ENCODE results near the gene ZNF718.
A peak's percentile ranks its signal among the peaks of the same experiment; 100 is the strongest.
"Not testable (repeated sequence)": the region's sequence is repeated elsewhere in the genome, so short reads cannot be mapped to it uniquely, and the experiment has no call there.

Gene ZNF718

GRCh38 chr4:182225-182624 is 57.9 kb downstream of the ZNF718 start:
- not testable (repeated sequence) for H3K9ac ChIP-seq (ENCODE audit: low read depth, low read length); H3K4me1 ChIP-seq (ENCODE audit: insufficient read depth, low read length); H3K36me3 ChIP-seq (ENCODE audit: insufficient read depth, low read length)
- peaks cover 11% of the 10 kb centered on the region; the same call in 1 of the 2 replicates for H3K9me3 ChIP-seq (ENCODE audit: control insufficient read depth, insufficient read depth, low read length)

- Histone ChIP-seq H3K4me1 (ENCODE audit: insufficient read depth, low read length) (no peaks in the 10 kb centered on the region), H3K36me3 (ENCODE audit: insufficient read depth, low read length) (no peaks in the 10 kb centered on the region), H3K9ac (ENCODE audit: low read depth, low read length) (no peak overlapping the region), H3K9me3 (ENCODE audit: control insufficient read depth, insufficient read depth, low read length) (peaks cover 2% of the 10 kb centered on the region; the same call in 1 of the 2 replicates)
These were observed 63.8 kb downstream of the ZNF718 start for GRCh38 chr4:188091-188490.

- H3K4me1 ChIP-seq (ENCODE audit: insufficient read depth, low read length); H3K9ac ChIP-seq (ENCODE audit: low read depth, low read length); H3K9me3 ChIP-seq (ENCODE audit: control insufficient read depth, insufficient read depth, low read length); H3K36me3 ChIP-seq (ENCODE audit: insufficient read depth, low read length): not testable (repeated sequence)
These were observed 70.9 kb downstream of the ZNF718 start for GRCh38 chr4:195159-195558.

GRCh38 chr4:200936-201335 is 76.6 kb downstream of the ZNF718 start:
- peaks cover 13% of the 10 kb centered on the region; the same call in 1 of the 2 replicates for H3K9me3 ChIP-seq (ENCODE audit: control insufficient read depth, insufficient read depth, low read length)

GRCh38 chr4:202822-203221 is 78.5 kb downstream of the ZNF718 start:
- H3K4me1 ChIP-seq (ENCODE audit: insufficient read depth, low read length); H3K9ac ChIP-seq (ENCODE audit: low read depth, low read length): not testable (repeated sequence)
- Histone ChIP-seq H3K9me3 (ENCODE audit: control insufficient read depth, insufficient read depth, low read length) (peaks cover 19% of the 10 kb centered on the region; the same call in 1 of the 2 replicates), H3K36me3 (ENCODE audit: insufficient read depth, low read length) (peaks cover 10% of the 10 kb centered on the region; the same call in 1 of the 2 replicates)

More at GRCh38 chr4:200936-201335, 76.6 kb downstream of the ZNF718 start:
- no peak overlapping the region for H3K9ac ChIP-seq (ENCODE audit: low read depth, low read length)
- no peaks in the 10 kb centered on the region for H3K4me1 ChIP-seq (ENCODE audit: insufficient read depth, low read length)
- peaks cover 4% of the 10 kb centered on the region; the same call in 1 of the 2 replicates for H3K36me3 ChIP-seq (ENCODE audit: insufficient read depth, low read length)

- Histone ChIP-seq H3K9me3 (ENCODE audit: control insufficient read depth, insufficient read depth, low read length) (peaks cover 19% of the 10 kb centered on the region; the same call in 1 of the 2 replicates), H3K36me3 (ENCODE audit: insufficient read depth, low read length) (peaks cover 10% of the 10 kb centered on the region; the same call in 1 of the 2 replicates), H3K4me1 (ENCODE audit: insufficient read depth, low read length) (no peaks in the 10 kb centered on the region), H3K9ac (ENCODE audit: low read depth, low read length) (no peak overlapping the region)
These were observed 80.9 kb downstream of the ZNF718 start for GRCh38 chr4:205097-205756.

GRCh38 chr4:206054-206453 is 81.8 kb downstream of the ZNF718 start:
- H3K9me3 ChIP-seq (ENCODE audit: control insufficient read depth, insufficient read depth, low read length): peaks cover 19% of the 10 kb centered on the region; the same call in 1 of the 2 replicates
- H3K4me1 ChIP-seq (ENCODE audit: insufficient read depth, low read length): no peaks in the 10 kb centered on the region
- H3K9ac ChIP-seq (ENCODE audit: low read depth, low read length): no peak overlapping the region
- H3K36me3 ChIP-seq (ENCODE audit: insufficient read depth, low read length): peaks cover 10% of the 10 kb centered on the region; the same call in 1 of the 2 replicates

GRCh38 chr4:208416-209096 is 84.3 kb downstream of the ZNF718 start:
- H3K36me3 ChIP-seq (ENCODE audit: insufficient read depth, low read length): peaks cover 10% of the 10 kb centered on the region; the same call in 1 of the 2 replicates
- H3K9me3 ChIP-seq (ENCODE audit: control insufficient read depth, insufficient read depth, low read length): peaks cover 13% of the 10 kb centered on the region; the same call in 1 of the 2 replicates
- H3K9ac ChIP-seq (ENCODE audit: low read depth, low read length); H3K4me1 ChIP-seq (ENCODE audit: insufficient read depth, low read length): not testable (repeated sequence)

GRCh38 chr4:211033-211511 is 86.8 kb downstream of the ZNF718 start:
- Histone ChIP-seq H3K36me3 (ENCODE audit: insufficient read depth, low read length) (peaks cover 5% of the 10 kb centered on the region), H3K4me1 (ENCODE audit: insufficient read depth, low read length) (no peaks in the 10 kb centered on the region), H3K9me3 (ENCODE audit: control insufficient read depth, insufficient read depth, low read length) (peaks cover 6% of the 10 kb centered on the region; the same call in 1 of the 2 replicates), H3K9ac (ENCODE audit: low read depth, low read length) (no peak overlapping the region)

- Histone ChIP-seq H3K36me3 (ENCODE audit: insufficient read depth, low read length) (no peaks in the 10 kb centered on the region; the same call in 1 of the 2 replicates), H3K9ac (ENCODE audit: low read depth, low read length) (peak overlapping the region; percentile 65), H3K4me1 (ENCODE audit: insufficient read depth, low read length) (no peaks in the 10 kb centered on the region), H3K9me3 (ENCODE audit: control insufficient read depth, insufficient read depth, low read length) (no peaks in the 10 kb centered on the region)
These were observed 88.3 kb downstream of the ZNF718 start for GRCh38 chr4:212438-213188.

- H3K9ac ChIP-seq (ENCODE audit: low read depth, low read length): peak overlapping the region; percentile 65
- H3K9me3 ChIP-seq (ENCODE audit: control insufficient read depth, insufficient read depth, low read length); H3K36me3 ChIP-seq (ENCODE audit: insufficient read depth, low read length); H3K4me1 ChIP-seq (ENCODE audit: insufficient read depth, low read length): not testable (repeated sequence)
These were observed 88.9 kb downstream of the ZNF718 start for GRCh38 chr4:213189-213535.
